Panc1 (cell line): ENCODE data around the gene RABGAP1L. TPM values are rescaled to one million over a fixed set of nuclear protein-coding genes. Genes with fewer than 3 reads are reported as not detected.

Experiments used
- ATAC-seq: fragments of 200-7000 bp; cut with Tn5 transposase; 2 replicates; pipeline ENCODE4 v1.9.1; 2020; ENCODE audit warnings: mild to moderate bottlenecking, moderate library complexity
- BruUV-seq: library from RNA; stranded (reverse); fragments of 400-500 nt; replicated peaks from 2 replicates; lab custom pipeline; 2021; lab: Mats Ljungman, UMichigan
- CTCF ChIA-PET: fragments of 300-600 bp; sonication (Branson Sonifier 250); formaldehyde crosslinking; loops from one replicate; lab custom pipeline; 2022; ENCODE audit warnings: antibody characterized with exemption; lab: Charles Lee
- POLR2A ChIA-PET: fragments of 300-600 bp; sonication (Branson Sonifier 250); formaldehyde crosslinking; loops from one replicate; lab custom pipeline; 2022; ENCODE audit warnings: antibody characterized with exemption; lab: Charles Lee
- DNase-seq: peaks from one replicate; pipeline ENCODE4 v3.0.0-alpha.2; 2010; ENCODE audit warnings: low read depth, low spot score
- H3K27ac ChIP-seq: 2 replicates; pipeline ENCODE4 v1.5.1; 2011; ENCODE audit warnings: mild to moderate bottlenecking, low read length, inconsistent platforms
- H3K27me3 ChIP-seq: fragments of 200-500 bp; sonication (Bioruptor generic); 2 replicates; pipeline ENCODE4 v1.6.0; 2014; ENCODE audit warnings: low read length, inconsistent platforms; ENCODE audit not compliant: control insufficient read depth, insufficient read depth
- H3K36me3 ChIP-seq: fragments of 200-500 bp; sonication (Bioruptor generic); 2 replicates; pipeline ENCODE4 v1.5.1; 2014; ENCODE audit warnings: inconsistent platforms, mild to moderate bottlenecking, low read length, moderate library complexity; ENCODE audit not compliant: control insufficient read depth, insufficient read depth
- H3K4me1 ChIP-seq: 2 replicates; pipeline ENCODE4 v1.5.1; 2011; ENCODE audit warnings: inconsistent platforms, mild to moderate bottlenecking, low read length, moderate library complexity; ENCODE audit not compliant: control insufficient read depth, insufficient read depth
- H3K4me3 ChIP-seq, 2 experiments: 2 replicates each; pipeline ENCODE4 v1.5.1; 2011 to 2012; ENCODE audit warnings: low read depth in 2 of 2, low read length in 2 of 2, mild to moderate bottlenecking in 2 of 2, inconsistent platforms in 1 of 2, moderate library complexity in 1 of 2
- H3K9me3 ChIP-seq: fragments of 200-500 bp; sonication (Bioruptor generic); 2 replicates; pipeline ENCODE4 v1.5.1; 2014; ENCODE audit warnings: low read depth, mild to moderate bottlenecking, inconsistent platforms, low read length, moderate library complexity; ENCODE audit not compliant: control insufficient read depth, insufficient read depth
- POLR2AphosphoS5 ChIP-seq: IDR thresholded peaks from 2 replicates; pipeline ENCODE4 v1.6.1; 2012; ENCODE audit warnings: mild to moderate bottlenecking, low read depth, low read length, moderate library complexity
- REST ChIP-seq, 2 experiments: IDR thresholded peaks; 2 replicates each; pipeline ENCODE4 v1.6.1; 2011 to 2012; ENCODE audit warnings: low read depth in 2 of 2, control low read depth in 1 of 2, low read length in 1 of 2, mild to moderate bottlenecking in 1 of 2, moderate library complexity in 1 of 2; ENCODE audit not compliant: insufficient read depth in 1 of 2
- SIN3A ChIP-seq: IDR thresholded peaks from 2 replicates; pipeline ENCODE4 v1.6.1; 2012; ENCODE audit warnings: low read depth, mild to moderate bottlenecking, low read length, moderate library complexity, borderline replicate concordance; ENCODE audit not compliant: insufficient read depth
- TCF7L2 ChIP-seq: IDR thresholded peaks from 2 replicates; pipeline ENCODE4 v1.6.1; 2011; ENCODE audit warnings: mild to moderate bottlenecking, low read depth, low read length, inconsistent platforms
- in situ Hi-C: cut with HindIII; loops from 2 replicates; pipeline ENCODE4 v1.10.0; 2016; ENCODE audit warnings: low sequenced_read_pairs, low pct_unique_long_range_greater_than_20kb
- intact Hi-C: fragments of 100-400 bp; cut with micrococcal nuclease; formaldehyde crosslinking; loops from one replicate; pipeline ENCODE4 v1.10.0; 2022; ENCODE audit not compliant: unreplicated experiment
- total RNA-seq: library from RNA; stranded (reverse); gene quantifications from one replicate; pipeline ENCODE4 v1.2.1, GENCODE V29; 2021; ENCODE audit not compliant: unreplicated experiment
- TF ChIP-seq, protein P1 (sequence below): fragments of 450-650 bp; IDR thresholded peaks from 2 replicates; pipeline ENCODE4 v1.5.1; 2017; ENCODE audit warnings: mild to moderate bottlenecking

Gene RABGAP1L
- total RNA-seq, 1 experiment from 2014 or later = 37.0 TPM

DNA sequence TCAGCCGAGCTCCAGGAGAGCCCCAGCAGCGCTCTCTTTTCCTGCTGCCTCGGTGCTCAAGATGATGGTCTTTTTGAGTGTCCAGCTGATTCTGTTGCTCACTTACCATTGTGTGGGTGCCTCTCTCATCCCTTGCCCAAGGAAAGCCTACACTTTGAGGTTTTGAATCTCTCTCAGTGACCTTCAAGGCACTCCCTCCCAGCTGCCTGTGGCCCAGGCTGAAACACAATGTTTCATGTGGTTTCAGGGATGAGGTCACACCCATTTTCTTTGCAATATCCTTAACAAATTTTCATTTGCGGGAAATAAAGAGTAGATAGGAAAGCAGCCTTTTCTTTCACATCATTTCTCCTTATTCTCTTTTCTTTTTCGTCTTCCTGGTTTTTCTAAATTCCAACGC is 876.5 kb downstream of the RABGAP1L start:
- in situ Hi-C loops (no loop called here), intact Hi-C loops (no loop called here)
- Histone ChIP-seq H3K27me3 (peaks cover 11% of the 10 kb centered on the region), H3K36me3 (no peaks in the 10 kb centered on the region), H3K4me3 (no peak overlapping the region), H3K4me1 (no peaks in the 10 kb centered on the region), H3K27ac (no peak overlapping the region), H3K9me3 (no peaks in the 10 kb centered on the region)
- TF ChIP-seq REST (IDR thresholded peaks at IDR 0.05; ENCODE audit: insufficient read depth in 1 of 2, low read depth in 2 of 2, low read length in 1 of 2) = no peak
- TF ChIP-seq TCF7L2 = no peak
- TF ChIP-seq, protein P1, sequence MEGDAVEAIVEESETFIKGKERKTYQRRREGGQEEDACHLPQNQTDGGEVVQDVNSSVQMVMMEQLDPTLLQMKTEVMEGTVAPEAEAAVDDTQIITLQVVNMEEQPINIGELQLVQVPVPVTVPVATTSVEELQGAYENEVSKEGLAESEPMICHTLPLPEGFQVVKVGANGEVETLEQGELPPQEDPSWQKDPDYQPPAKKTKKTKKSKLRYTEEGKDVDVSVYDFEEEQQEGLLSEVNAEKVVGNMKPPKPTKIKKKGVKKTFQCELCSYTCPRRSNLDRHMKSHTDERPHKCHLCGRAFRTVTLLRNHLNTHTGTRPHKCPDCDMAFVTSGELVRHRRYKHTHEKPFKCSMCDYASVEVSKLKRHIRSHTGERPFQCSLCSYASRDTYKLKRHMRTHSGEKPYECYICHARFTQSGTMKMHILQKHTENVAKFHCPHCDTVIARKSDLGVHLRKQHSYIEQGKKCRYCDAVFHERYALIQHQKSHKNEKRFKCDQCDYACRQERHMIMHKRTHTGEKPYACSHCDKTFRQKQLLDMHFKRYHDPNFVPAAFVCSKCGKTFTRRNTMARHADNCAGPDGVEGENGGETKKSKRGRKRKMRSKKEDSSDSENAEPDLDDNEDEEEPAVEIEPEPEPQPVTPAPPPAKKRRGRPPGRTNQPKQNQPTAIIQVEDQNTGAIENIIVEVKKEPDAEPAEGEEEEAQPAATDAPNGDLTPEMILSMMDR = no peak
- no peak for TF ChIP-seq POLR2AphosphoS5
- TF ChIP-seq SIN3A = no peak
- no peak for ATAC-seq
- POLR2A ChIA-PET = no interaction called here
- BruUV-seq = no TSS peak
- CTCF ChIA-PET = no interaction called here
- no peak for DNase-seq

DNA sequence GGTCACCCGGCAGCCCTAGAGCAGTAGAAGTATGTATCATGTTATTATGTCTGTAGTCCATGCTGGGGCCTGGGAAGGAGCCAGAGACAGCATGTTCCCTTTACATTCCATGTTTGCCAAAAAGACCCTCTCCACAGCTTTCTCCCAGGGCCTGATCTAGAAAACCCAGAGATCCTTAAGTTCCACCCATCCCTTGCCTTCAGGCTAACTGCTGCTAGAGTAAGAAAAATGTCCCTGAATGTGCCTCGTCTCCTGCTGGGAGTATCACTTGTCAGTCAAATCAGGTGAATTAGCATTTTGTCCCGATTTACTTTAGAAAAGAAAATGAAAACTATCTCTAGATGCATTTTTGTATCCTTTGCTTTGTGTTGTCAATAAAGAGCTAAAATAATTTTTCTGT is 877.2 kb downstream of the RABGAP1L start:
- no peak overlapping the region for H3K4me3 ChIP-seq
- no peaks in the 10 kb centered on the region for H3K36me3 ChIP-seq
- TF ChIP-seq, protein P1 = no peak
- no peak for TF ChIP-seq REST (IDR thresholded peaks at IDR 0.05; ENCODE audit: insufficient read depth in 1 of 2, low read depth in 2 of 2, low read length in 1 of 2)
- POLR2A ChIA-PET = no interaction called here
- in situ Hi-C loops = no loop called here
- DNase-seq (no peak), ATAC-seq (no peak)
- no peaks in the 10 kb centered on the region for H3K9me3 ChIP-seq
- H3K4me1 ChIP-seq = no peaks in the 10 kb centered on the region
- CTCF ChIA-PET = no interaction called here
- no peak overlapping the region for H3K27ac ChIP-seq
- intact Hi-C loops = no loop called here
- peaks cover 11% of the 10 kb centered on the region for H3K27me3 ChIP-seq
- no TSS peak for BruUV-seq
